Measurements from ENCODE around the gene OR5K3.

OR5K3 gene

DNA sequence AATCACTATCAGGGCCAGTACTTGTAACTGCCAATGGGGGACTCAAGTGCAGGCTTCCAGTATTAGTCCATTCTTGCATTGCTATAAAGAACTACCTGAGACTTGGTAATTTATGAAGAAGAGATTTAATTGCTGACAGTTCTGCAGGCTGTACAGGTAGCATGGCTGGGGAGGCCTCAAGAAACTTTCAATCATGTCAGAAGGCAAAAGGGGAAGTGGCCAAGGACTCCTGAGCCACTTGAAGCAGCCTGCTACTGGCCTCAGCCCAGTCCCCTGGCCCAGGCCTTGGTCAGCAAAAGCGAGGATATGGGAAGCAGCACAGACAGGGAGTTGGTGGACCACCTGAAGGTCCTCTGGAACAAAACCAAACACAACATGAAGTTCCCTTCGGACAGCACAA, 43.3 kb downstream of the OR5K3 start:
- no peak for DNase-seq (ENCODE audit: low spot score)

DNA sequence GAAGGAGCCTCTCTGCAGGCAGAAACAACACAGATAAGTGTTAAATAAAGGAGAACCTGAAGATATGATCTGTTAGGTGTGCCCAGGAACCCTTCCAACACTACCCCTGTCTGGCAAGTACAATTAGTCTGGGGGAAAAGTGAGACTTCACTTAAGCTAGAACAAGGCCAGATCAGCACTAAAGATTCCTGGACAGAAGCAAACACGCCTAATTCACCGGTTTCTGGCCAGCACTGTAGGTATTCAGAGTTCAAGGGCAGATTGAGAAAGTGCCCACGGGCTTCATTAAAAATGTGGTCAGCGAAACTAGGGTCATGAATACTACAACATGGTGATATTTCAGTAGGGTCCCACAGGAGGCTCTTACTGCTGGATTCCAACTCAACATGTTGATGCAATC, 43.9 kb downstream of the OR5K3 start:
- DNase-seq (ENCODE audit: low spot score) = no peak

DNA sequence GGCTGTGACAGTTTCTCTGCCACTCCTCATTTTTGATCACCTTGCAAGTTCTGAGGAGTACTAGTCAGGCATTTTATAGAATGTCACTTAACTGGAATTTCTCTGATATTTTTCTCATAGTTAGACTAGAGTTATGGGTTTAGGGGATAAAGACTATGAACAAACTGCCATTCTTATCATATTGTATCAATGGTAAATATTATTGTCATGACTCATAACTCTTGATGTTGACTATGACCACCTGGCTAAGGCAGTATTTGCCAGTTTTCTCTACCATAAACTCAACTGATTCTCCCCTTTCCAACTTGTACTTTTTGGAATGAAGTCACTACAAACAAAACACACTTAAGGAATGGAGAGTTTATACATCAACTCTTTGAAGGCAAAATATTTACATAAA, 49.8 kb downstream of the OR5K3 start:
- DNase-seq (ENCODE audit: low spot score) = no peak

Data from germinal center (tissue), 1 donor.